Duodenal mucosa (tissue), 2 donors: ENCODE results near the gene WNK4.
"Not testable (repeated sequence)": the region's sequence is repeated elsewhere in the genome, so short reads cannot be mapped to it uniquely, and the experiment has no call there.

ENCODE experiments used
- H3K27ac ChIP-seq: one replicate; pipeline ENCODE4 v1.7.0; 2013; ENCODE audit warnings: low read depth, low read length
- H3K27me3 ChIP-seq, 2 donors: one replicate each; pipeline ENCODE4 v1.7.0; 2013; ENCODE audit warnings: low read length in 2 of 2, control low read depth in 1 of 2; ENCODE audit not compliant: insufficient read depth in 2 of 2, control insufficient read depth in 1 of 2
- H3K36me3 ChIP-seq, 2 donors: one replicate each; pipeline ENCODE4 v1.7.0; 2013; ENCODE audit warnings: low read length in 2 of 2, control low read depth in 1 of 2; ENCODE audit not compliant: insufficient read depth in 2 of 2, control insufficient read depth in 1 of 2
- H3K4me1 ChIP-seq, 2 donors: one replicate each; pipeline ENCODE4 v1.7.0; 2013; ENCODE audit warnings: low read length in 2 of 2, control low read depth in 1 of 2; ENCODE audit not compliant: insufficient read depth in 2 of 2, control insufficient read depth in 1 of 2
- H3K4me3 ChIP-seq, 2 donors: one replicate each; pipeline ENCODE4 v1.7.0; 2013; ENCODE audit warnings: low read length in 2 of 2, low read depth in 1 of 2
- H3K9ac ChIP-seq, 2 donors: one replicate each; pipeline ENCODE4 v1.7.0; 2013; ENCODE audit warnings: low read length in 2 of 2, low read depth in 1 of 2
- H3K9me3 ChIP-seq, 2 donors: one replicate each; pipeline ENCODE4 v1.7.0; 2013; ENCODE audit warnings: low read length in 2 of 2, control low read depth in 1 of 2; ENCODE audit not compliant: control insufficient read depth in 1 of 2

The WNK4 gene

DNA sequence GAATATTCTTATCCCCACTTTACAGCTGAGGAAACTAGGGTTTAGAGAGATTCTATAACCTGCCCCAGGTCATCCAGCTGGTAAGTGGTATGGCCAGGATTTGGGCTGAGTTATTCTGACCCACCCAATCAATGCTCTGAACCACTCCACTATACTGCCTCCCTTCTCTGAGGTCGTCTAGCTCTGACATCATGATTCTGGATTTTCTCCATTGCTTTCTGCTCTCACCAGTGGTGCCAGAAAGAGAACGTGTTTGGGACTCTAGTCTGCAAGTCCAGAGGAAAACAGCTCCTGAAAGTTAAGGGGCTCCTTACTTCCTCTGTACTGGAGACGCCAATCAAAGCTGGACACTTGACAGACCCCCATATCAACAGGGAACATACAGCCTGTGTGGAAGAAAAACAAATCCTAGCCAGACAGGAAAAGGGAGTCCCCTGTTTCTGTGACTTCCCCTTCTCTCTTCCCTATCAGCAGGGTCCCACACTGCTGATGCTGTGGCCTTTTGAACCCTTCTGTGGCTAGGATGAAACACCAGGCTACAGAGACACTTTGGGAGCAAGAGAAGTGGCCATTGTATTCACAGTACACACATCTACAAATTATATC, 29.6 kb upstream of the WNK4 start:
- peaks cover 0 to 3% of the 10 kb centered on the region in 2 donors for H3K4me1 ChIP-seq
- no peaks in the 10 kb centered on the region for H3K36me3 ChIP-seq
- no peak overlapping the region for H3K27ac ChIP-seq
- H3K4me3 ChIP-seq: no peak overlapping the region
- H3K9me3 ChIP-seq: no peaks in the 10 kb centered on the region
- H3K27me3 ChIP-seq: peaks cover 0 to 4% of the 10 kb centered on the region in 2 donors
- H3K9ac ChIP-seq: no peak overlapping the region

DNA sequence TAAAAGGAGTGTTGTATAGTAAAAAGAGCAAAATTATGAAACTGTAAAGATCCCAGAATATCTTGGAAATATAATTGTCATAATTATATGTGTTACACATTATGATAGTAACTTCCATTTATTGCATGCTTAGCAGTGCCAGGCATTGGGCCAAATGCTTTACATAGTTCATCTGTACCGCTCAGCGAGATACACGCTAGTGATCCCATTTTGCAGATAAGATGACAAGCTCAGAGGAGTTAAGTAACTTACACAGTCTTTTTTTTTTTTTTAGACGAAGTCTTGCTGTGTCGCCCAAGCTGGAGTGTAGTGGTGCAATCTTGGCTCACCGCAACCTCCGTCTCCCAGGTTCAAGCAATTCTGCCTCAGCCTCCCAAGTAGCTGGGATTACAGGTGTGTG, 28.8 kb upstream of the WNK4 start:
- no peaks in the 10 kb centered on the region for H3K36me3 ChIP-seq
- H3K27me3 ChIP-seq: peaks cover 0 to 4% of the 10 kb centered on the region in 2 donors
- H3K9me3 ChIP-seq: no peaks in the 10 kb centered on the region
- H3K9ac ChIP-seq: no peak overlapping the region
- H3K4me3 ChIP-seq: no peak overlapping the region
- no peak overlapping the region for H3K27ac ChIP-seq
- H3K4me1 ChIP-seq: peaks cover 0 to 3% of the 10 kb centered on the region in 2 donors

GRCh38 chr17:42754782-42755181, 25.6 kb upstream of the WNK4 start:
- H3K9me3 ChIP-seq: no peaks in the 10 kb centered on the region
- H3K4me1 ChIP-seq: peaks cover 0 to 3% of the 10 kb centered on the region in 2 donors
- H3K36me3 ChIP-seq: no peaks in the 10 kb centered on the region
- H3K9ac ChIP-seq: no peak overlapping the region
- peaks cover 0 to 4% of the 10 kb centered on the region in 2 donors for H3K27me3 ChIP-seq
- no peak overlapping the region for H3K4me3 ChIP-seq
- no peak overlapping the region for H3K27ac ChIP-seq

- H3K9ac ChIP-seq: no peak overlapping the region
- peaks cover 9 to 22% of the 10 kb centered on the region in 2 donors for H3K27me3 ChIP-seq
- H3K4me1 ChIP-seq: peaks cover 4 to 12% of the 10 kb centered on the region in 2 donors
- no peaks in the 10 kb centered on the region for H3K36me3 ChIP-seq
- no peaks in the 10 kb centered on the region for H3K9me3 ChIP-seq
- peak overlapping the region; percentile 43 to 61 for H3K4me3 ChIP-seq
- no peak overlapping the region for H3K27ac ChIP-seq
Measured at GRCh38 chr17:42759982-42760651, 20.3 kb upstream of the WNK4 start.

DNA sequence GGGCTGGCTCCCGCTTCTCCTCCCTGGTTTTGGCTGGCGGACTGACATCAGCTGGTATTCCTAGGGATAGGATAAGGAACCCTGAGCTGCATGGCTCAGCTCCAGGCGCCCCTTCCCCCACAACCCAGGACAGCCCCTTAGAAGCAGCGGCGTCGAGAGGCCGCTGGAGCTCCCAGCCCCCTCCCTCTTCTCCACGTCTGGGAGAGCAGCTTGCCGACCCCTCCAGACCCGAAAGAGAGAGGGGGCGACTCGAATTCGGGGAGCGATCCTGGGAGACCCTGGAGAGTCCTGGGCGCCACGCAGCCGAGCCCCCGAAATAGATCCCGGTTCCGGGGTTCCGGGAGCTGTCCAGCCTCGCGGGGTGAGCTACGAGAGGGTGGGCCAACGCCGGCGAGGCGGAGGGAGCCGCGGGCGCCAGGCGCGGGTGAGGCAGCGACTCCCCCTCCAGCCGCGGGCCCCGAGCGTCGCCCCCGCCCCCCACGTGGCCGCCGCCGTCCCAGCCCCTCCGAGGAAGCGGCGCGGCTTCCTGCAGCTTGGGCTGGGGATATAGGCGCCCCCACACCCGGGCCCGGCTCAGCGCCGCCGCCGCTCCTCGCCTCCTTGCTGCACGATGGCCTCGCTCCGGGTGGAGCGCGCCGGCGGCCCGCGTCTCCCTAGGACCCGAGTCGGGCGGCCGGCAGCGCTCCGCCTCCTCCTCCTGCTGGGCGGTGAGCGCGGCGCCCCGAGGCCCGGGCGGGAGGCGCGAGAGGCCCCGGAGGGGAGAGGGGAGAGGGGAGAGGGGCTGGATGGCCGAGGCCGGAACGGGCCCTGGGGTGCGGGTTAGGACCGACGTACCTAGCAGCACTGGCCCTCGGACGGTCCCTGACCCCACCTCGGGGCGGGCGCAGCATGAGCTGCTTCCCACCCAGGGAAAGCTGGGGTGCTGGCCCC, 19.5 kb upstream of the WNK4 start, which contains the start of gene RAMP2:
Gene RAMP2, plus strand, starts transcription at position 576 of the 930 bp plus-strand sequence. Its CDS starts 35 bp downstream, at position 611.
- Histone ChIP-seq H3K4me3 (peak within 1 kb of the TSS; percentile 43 to 61), H3K9me3 (no peaks in the 10 kb centered on the region), H3K27me3 (peaks cover 9 to 22% of the 10 kb centered on the region in 2 donors), H3K4me1 (peaks cover 4 to 12% of the 10 kb centered on the region in 2 donors), H3K36me3 (no peaks in the 10 kb centered on the region), H3K27ac (no peak within 1 kb of the TSS), H3K9ac (peak within 1 kb of the TSS in 1 of 2 donors; percentile 38)

DNA sequence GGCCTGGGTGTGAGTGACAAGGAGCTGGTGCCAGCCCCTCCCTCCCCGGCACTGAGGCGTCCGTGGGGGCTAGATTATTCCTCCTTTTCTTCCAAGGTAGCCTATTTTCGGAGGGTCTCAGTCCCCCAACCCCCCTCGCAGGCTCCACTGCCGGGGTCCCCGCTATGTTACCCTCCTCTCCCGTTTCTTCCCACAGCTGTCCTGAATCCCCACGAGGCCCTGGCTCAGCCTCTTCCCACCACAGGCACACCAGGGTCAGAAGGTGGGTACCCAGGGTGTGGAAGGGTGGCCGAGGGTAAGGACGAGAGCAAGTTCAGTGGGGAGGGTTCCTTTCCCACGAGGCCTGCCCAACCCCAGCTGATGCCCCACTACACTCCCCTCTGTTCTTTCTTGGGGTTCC, 18.8 kb upstream of the WNK4 start:
- Histone ChIP-seq H3K27me3 (peaks cover 9 to 22% of the 10 kb centered on the region in 2 donors), H3K27ac (no peak overlapping the region), H3K36me3 (no peaks in the 10 kb centered on the region), H3K4me3 (peak overlapping the region; percentile 43 to 61), H3K9ac (peak overlapping the region in 1 of 2 donors; percentile 38), H3K9me3 (no peaks in the 10 kb centered on the region), H3K4me1 (peaks cover 4 to 12% of the 10 kb centered on the region in 2 donors)

DNA sequence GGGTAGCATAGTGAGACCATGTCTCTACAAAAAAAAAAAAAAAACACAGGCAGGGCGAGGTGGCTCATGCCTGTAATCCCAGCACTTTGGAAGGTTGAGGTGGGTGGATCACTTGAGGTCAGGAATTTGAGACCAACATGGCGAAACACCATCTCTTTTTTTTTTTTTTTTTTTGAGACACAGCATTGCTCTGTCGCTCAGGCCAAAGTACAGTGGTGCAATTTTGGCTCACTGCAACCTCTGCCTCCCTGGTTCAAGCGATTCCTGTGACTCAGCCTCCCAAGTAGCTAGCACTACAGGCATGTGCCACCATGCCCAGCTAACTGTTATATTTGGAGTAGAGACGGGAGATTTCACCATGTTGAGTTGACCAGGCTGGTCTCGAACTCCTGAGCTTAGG, 14.3 kb upstream of the WNK4 start:
- no peak overlapping the region for H3K27ac ChIP-seq
- peaks cover 6 to 12% of the 10 kb centered on the region in 2 donors for H3K27me3 ChIP-seq
- no peaks in the 10 kb centered on the region for H3K9me3 ChIP-seq
- H3K36me3 ChIP-seq: no peaks in the 10 kb centered on the region
- peaks cover 4 to 5% of the 10 kb centered on the region in 2 donors for H3K4me1 ChIP-seq
- H3K9ac ChIP-seq: no peak overlapping the region
- H3K4me3 ChIP-seq: no peak overlapping the region

- Histone ChIP-seq H3K9me3 (no peaks in the 10 kb centered on the region), H3K4me1 (no peaks in the 10 kb centered on the region), H3K4me3 (no peak overlapping the region), H3K9ac (no peak overlapping the region), H3K36me3 (no peaks in the 10 kb centered on the region), H3K27ac (no peak overlapping the region), H3K27me3 (peaks cover 0 to under 1% of the 10 kb centered on the region in 2 donors)
Measured at GRCh38 chr17:42767512-42767911, 12.9 kb upstream of the WNK4 start.

- H3K9ac ChIP-seq, H3K36me3 ChIP-seq, H3K9me3 ChIP-seq, H3K4me1 ChIP-seq, H3K4me3 ChIP-seq, H3K27me3 ChIP-seq, H3K27ac ChIP-seq: not testable (repeated sequence)
Measured at GRCh38 chr17:42768006-42768405, 12.4 kb upstream of the WNK4 start.

DNA sequence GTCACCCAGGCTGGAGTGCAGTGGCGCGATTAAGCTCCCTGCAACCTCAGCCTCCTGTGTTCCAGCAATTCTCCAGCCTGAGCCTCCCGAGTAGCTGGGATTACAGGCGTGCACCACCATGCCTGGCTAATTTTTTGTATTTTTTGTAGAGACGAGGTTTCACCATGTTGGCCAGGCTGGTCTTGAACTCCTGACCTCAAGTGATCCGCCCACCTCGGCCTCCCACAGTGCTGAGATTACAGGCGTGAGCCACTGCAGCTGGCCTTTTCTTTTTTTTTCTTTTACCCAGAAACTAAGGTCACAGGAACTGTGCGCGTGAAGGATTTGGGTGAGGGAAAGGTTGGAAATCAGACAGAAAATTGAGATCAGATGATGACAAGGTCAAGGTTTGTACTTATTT, 10.4 kb upstream of the WNK4 start:
- H3K36me3 ChIP-seq, H3K9ac ChIP-seq, H3K9me3 ChIP-seq, H3K4me3 ChIP-seq, H3K27me3 ChIP-seq, H3K27ac ChIP-seq: not testable (repeated sequence)
- H3K4me1 ChIP-seq: peaks cover 10 to 12% of the 10 kb centered on the region in 2 donors
